Neuronal stem cell (in vitro differentiated cells): ENCODE data around the gene GALM.
"Not testable (repeated sequence)": the region's sequence is repeated elsewhere in the genome, so short reads cannot be mapped to it uniquely, and the experiment has no call there.

Source experiments
- DNase-seq: peaks from one replicate; pipeline ENCODE4 v3.0.0-alpha.2; 2013; ENCODE audit warnings: low spot score
- H2AFZ ChIP-seq: one replicate; pipeline ENCODE4 v1.6.1; 2013; ENCODE audit warnings: mild to moderate bottlenecking, low read length, inconsistent platforms
- H2AK5ac ChIP-seq: 2 replicates; pipeline ENCODE4 v1.6.1; 2013; ENCODE audit warnings: low read depth, mild to moderate bottlenecking, inconsistent platforms, low read length, moderate library complexity, mixed read lengths
- H2BK120ac ChIP-seq: 2 replicates; pipeline ENCODE4 v1.6.1; 2013; ENCODE audit warnings: low read depth, mild to moderate bottlenecking, inconsistent platforms, low read length, moderate library complexity, mixed read lengths
- H2BK12ac ChIP-seq: one replicate; pipeline ENCODE4 v1.6.1; 2013; ENCODE audit warnings: low read length, inconsistent platforms
- H2BK15ac ChIP-seq: 2 replicates; pipeline ENCODE4 v1.6.1; 2013; ENCODE audit warnings: mild to moderate bottlenecking, low read length, inconsistent platforms, mixed read lengths
- H2BK5ac ChIP-seq: one replicate; pipeline ENCODE4 v1.6.1; 2013; ENCODE audit warnings: inconsistent platforms, mild to moderate bottlenecking, low read length, moderate library complexity
- H3K14ac ChIP-seq: one replicate; pipeline ENCODE4 v1.6.1; 2013; ENCODE audit warnings: low read length, inconsistent platforms
- H3K18ac ChIP-seq: 2 replicates; pipeline ENCODE4 v1.6.1; 2013; ENCODE audit warnings: low read length, inconsistent platforms
- H3K23ac ChIP-seq: 2 replicates; pipeline ENCODE4 v1.6.1; 2013; ENCODE audit warnings: low read depth, mild to moderate bottlenecking, mixed read lengths, low read length, inconsistent platforms; ENCODE audit not compliant: poor library complexity
- H3K27ac ChIP-seq: replicated peaks from 3 replicates; pipeline ENCODE4 v1.5.1; 2013; ENCODE audit warnings: low read length, inconsistent platforms
- H3K27me3 ChIP-seq, 3 experiments: 2 replicates each; pipeline ENCODE4 v1.6.1; 2013; ENCODE audit warnings: low read length in 3 of 3, mild to moderate bottlenecking in 2 of 3, inconsistent platforms in 1 of 3, low read depth in 1 of 3, mixed read lengths in 1 of 3, moderate library complexity in 1 of 3; ENCODE audit not compliant: control insufficient read depth in 3 of 3, insufficient read depth in 3 of 3
- H3K36me3 ChIP-seq, 2 donors: replicated peaks in 1 of 2; 2 replicates each; pipeline ENCODE4 v1.6.1; 2013; ENCODE audit warnings: low read length in 2 of 2; ENCODE audit not compliant: control insufficient read depth in 2 of 2, insufficient read depth in 2 of 2
- H3K4ac ChIP-seq: 2 replicates; pipeline ENCODE4 v1.6.1; 2013; ENCODE audit warnings: inconsistent platforms, mild to moderate bottlenecking, low read length, moderate library complexity
- H3K4me1 ChIP-seq, 2 donors: 1 replicate in 1 of 2; 2 replicates in 1 of 2; pipeline ENCODE4 v1.6.1; 2013; ENCODE audit warnings: low read length in 2 of 2, low read depth in 1 of 2; ENCODE audit not compliant: control insufficient read depth in 2 of 2, insufficient read depth in 1 of 2
- H3K4me2 ChIP-seq: one replicate; pipeline ENCODE4 v1.6.1; 2013; ENCODE audit warnings: mild to moderate bottlenecking, low read length, inconsistent platforms; ENCODE audit not compliant: insufficient read depth, poor library complexity, severe bottlenecking
- H3K4me3 ChIP-seq, 2 donors: 2 replicates each; pipeline ENCODE4 v1.5.1; 2013; ENCODE audit warnings: low read length in 2 of 2, mild to moderate bottlenecking in 2 of 2, inconsistent platforms in 1 of 2, moderate library complexity in 1 of 2
- H3K79me1 ChIP-seq: one replicate; pipeline ENCODE4 v1.6.1; 2013; ENCODE audit warnings: low read depth, mild to moderate bottlenecking, inconsistent platforms, low read length, moderate library complexity
- H3K9ac ChIP-seq: one replicate; pipeline ENCODE4 v1.6.1; 2013; ENCODE audit warnings: mild to moderate bottlenecking, low read depth, low read length, inconsistent platforms; ENCODE audit not compliant: poor library complexity
- H3K9me3 ChIP-seq, 2 donors: replicated peaks in 1 of 2; 2 replicates each; pipeline versions ENCODE3 to v1.6.1; 2013; ENCODE audit warnings: low read length in 2 of 2, mild to moderate bottlenecking in 2 of 2, inconsistent platforms in 1 of 2, low read depth in 1 of 2, mixed read lengths in 1 of 2, moderate library complexity in 1 of 2; ENCODE audit not compliant: control insufficient read depth in 2 of 2, insufficient read depth in 1 of 2
- H4K8ac ChIP-seq: one replicate; pipeline ENCODE4 v1.6.1; 2013; ENCODE audit warnings: low read depth, mild to moderate bottlenecking, inconsistent platforms, low read length, moderate library complexity
- H4K91ac ChIP-seq: one replicate; pipeline ENCODE4 v1.6.1; 2013; ENCODE audit warnings: low read length, low read depth, mild to moderate bottlenecking, inconsistent platforms; ENCODE audit not compliant: poor library complexity
- WGBS, 2 donors: extraction: QIAGEN DNeasy Blood & Tissue Kit; methylation state at CpG; one replicate each; pipeline ENCODE4 v1.1.7; 2013; ENCODE audit warnings: missing lambda C conversion rate in 2 of 2, mixed read lengths in 1 of 2; ENCODE audit not compliant: insufficient read length in 2 of 2, insufficient replicate concordance in 1 of 2; ENCODE audit errors: extremely low coverage in 2 of 2; 5-methylcytosine and 5-hydroxymethylcytosine counted together

The GALM gene

DNA sequence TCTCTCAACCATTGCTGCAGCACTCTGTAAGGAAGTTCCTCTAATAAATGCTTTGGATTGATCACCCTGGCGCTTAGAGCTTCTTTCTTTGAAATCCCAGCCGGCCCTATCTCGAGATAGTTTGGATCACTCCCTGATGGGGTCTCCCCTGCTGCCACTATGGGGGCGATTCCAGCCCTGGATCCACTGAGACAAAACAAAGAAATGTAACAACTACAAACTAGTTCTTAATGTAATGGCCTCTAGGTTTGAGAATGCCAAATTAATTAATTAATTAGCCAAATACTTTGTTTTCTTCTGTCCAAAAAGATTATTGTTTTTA is 70.0 kb downstream of the GALM start:
- H3K9ac ChIP-seq: no peak overlapping the region
- H3K4me1 ChIP-seq: no peaks in the 10 kb centered on the region
- no peak overlapping the region for H3K27ac ChIP-seq
- no peaks in the 10 kb centered on the region for H3K79me1 ChIP-seq
- no peak overlapping the region for H3K23ac ChIP-seq
- no peak overlapping the region for H3K4me2 ChIP-seq
- H3K9me3 ChIP-seq: peaks cover 0 to 6% of the 10 kb centered on the region in 2 donors
- H4K8ac ChIP-seq: no peak overlapping the region
- no peak overlapping the region for H2AFZ ChIP-seq
- H3K4me3 ChIP-seq: no peak overlapping the region
- no peak overlapping the region for H3K4ac ChIP-seq
- H2BK12ac ChIP-seq: no peak overlapping the region
- no peaks in the 10 kb centered on the region for H3K27me3 ChIP-seq
- no peak overlapping the region for H2BK5ac ChIP-seq
- no peak overlapping the region for H3K14ac ChIP-seq
- no peak overlapping the region for H3K18ac ChIP-seq
- H2BK15ac ChIP-seq: no peak overlapping the region
- no peak overlapping the region for H4K91ac ChIP-seq
- no CpG with 5 or more reads among the region's 4 CpGs for WGBS, 2 donors
- H2BK120ac ChIP-seq: no peak overlapping the region
- no peak for DNase-seq
- peaks cover 9 to 71% of the 10 kb centered on the region in 2 donors for H3K36me3 ChIP-seq
- no peak overlapping the region for H2AK5ac ChIP-seq

DNA sequence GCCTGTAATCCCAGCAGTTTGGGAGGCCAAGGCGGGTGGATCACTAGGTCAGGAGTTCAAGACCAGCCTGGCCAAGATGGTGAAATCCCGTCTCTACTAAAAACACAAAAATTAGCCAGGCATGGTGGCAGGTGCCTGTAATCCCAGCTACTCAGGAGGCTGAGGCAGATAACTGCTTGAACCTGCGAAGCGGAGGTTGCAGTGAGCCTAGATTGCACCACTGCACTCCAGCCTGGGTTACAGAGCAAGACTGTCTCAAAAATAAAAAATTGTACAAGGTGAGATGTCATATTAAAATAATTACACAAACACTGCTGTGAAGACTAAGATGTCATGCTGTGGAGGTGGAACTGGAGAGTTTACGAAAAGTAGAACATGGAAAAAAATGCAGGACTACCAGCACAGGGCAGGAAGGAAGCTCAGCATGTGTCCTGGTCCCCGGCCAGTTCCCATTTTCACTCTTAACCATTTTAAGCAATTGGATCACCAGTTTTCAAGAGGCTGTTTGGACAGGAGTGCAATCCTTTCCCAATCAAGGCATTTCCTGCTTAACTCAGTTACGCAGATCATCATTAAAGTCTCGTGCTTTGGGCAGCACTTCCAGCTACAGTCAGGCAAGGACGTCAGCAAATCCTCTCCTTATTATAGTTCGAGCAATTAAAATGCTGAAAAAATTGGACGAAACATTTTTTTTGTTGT is 71.2 kb downstream of the GALM start:
- WGBS, 2 donors: no CpG with 5 or more reads among the region's 11 CpGs
- not testable (repeated sequence) for H2BK120ac ChIP-seq

GRCh38 chr2:38737925-38738324 is 72.0 kb downstream of the GALM start:
- peaks cover 15 to 76% of the 10 kb centered on the region in 2 donors for H3K36me3 ChIP-seq
- H2AFZ ChIP-seq: no peak overlapping the region
- H2BK5ac ChIP-seq: no peak overlapping the region
- no peak overlapping the region for H2BK12ac ChIP-seq
- no peak overlapping the region for H3K4ac ChIP-seq
- H2BK15ac ChIP-seq: no peak overlapping the region
- no peaks in the 10 kb centered on the region for H3K4me1 ChIP-seq
- H2AK5ac ChIP-seq: no peak overlapping the region
- no peak overlapping the region for H4K91ac ChIP-seq
- H3K79me1 ChIP-seq: no peaks in the 10 kb centered on the region
- no CpG with 5 or more reads among the region's 3 CpGs for WGBS, 2 donors
- H3K27me3 ChIP-seq: no peaks in the 10 kb centered on the region
- no peak overlapping the region for H2BK120ac ChIP-seq
- no peak overlapping the region for H3K9ac ChIP-seq
- H3K23ac ChIP-seq: no peak overlapping the region
- H3K27ac ChIP-seq: no peak overlapping the region
- H3K9me3 ChIP-seq: peaks cover 0 to 6% of the 10 kb centered on the region in 2 donors
- no peak overlapping the region for H3K14ac ChIP-seq
- no peak overlapping the region for H3K4me2 ChIP-seq
- DNase-seq: no peak
- no peak overlapping the region for H3K18ac ChIP-seq
- H3K4me3 ChIP-seq: no peak overlapping the region
- no peak overlapping the region for H4K8ac ChIP-seq

More for the DNA sequence above, 71.2 kb downstream of the GALM start:
- not testable (repeated sequence) for H3K23ac ChIP-seq, H3K27ac ChIP-seq, H3K4ac ChIP-seq, H2AK5ac ChIP-seq, H2BK5ac ChIP-seq, H3K79me1 ChIP-seq, H2AFZ ChIP-seq, H4K8ac ChIP-seq, H3K27me3 ChIP-seq, H3K9ac ChIP-seq, H2BK12ac ChIP-seq, H3K4me1 ChIP-seq, H2BK15ac ChIP-seq, DNase-seq, H3K9me3 ChIP-seq, H3K4me3 ChIP-seq, H3K14ac ChIP-seq, H3K18ac ChIP-seq, H4K91ac ChIP-seq, H3K4me2 ChIP-seq
- H3K36me3 ChIP-seq: peaks cover 13 to 73% of the 10 kb centered on the region in 2 donors

DNA sequence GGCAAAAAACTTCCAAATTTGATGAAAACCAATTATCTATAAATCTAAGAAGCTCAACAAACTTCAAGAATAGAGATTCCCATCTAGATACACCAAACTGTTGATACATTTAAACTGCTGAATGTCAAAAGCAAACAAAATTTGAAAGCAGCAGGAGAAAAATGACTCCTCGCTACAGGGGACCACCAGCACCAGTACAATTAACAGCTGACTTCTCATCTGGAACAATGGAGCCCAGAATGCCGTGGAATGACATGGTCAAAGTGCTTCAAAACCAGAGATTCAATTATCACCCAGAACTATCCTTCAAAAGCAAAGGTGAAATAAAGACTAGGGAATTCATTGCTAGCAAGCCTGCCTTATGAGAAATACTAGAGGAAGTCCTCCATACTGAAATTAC is 73.6 kb downstream of the GALM start:
- H2BK15ac ChIP-seq: no peak overlapping the region
- no peak overlapping the region for H3K18ac ChIP-seq
- no CpG with 5 or more reads among the region's 2 CpGs for WGBS, 2 donors
- H3K9ac ChIP-seq: no peak overlapping the region
- H3K4me2 ChIP-seq: no peak overlapping the region
- no peak overlapping the region for H4K8ac ChIP-seq
- H2AFZ ChIP-seq: no peak overlapping the region
- no peak overlapping the region for H2BK120ac ChIP-seq
- no peak overlapping the region for H3K23ac ChIP-seq
- no peaks in the 10 kb centered on the region for H3K27me3 ChIP-seq
- no peak overlapping the region for H3K14ac ChIP-seq
- no peak overlapping the region for H2BK12ac ChIP-seq
- no peak overlapping the region for H2AK5ac ChIP-seq
- H2BK5ac ChIP-seq: no peak overlapping the region
- H3K36me3 ChIP-seq: peaks cover 20 to 80% of the 10 kb centered on the region in 2 donors
- H4K91ac ChIP-seq: no peak overlapping the region
- H3K27ac ChIP-seq: no peak overlapping the region
- DNase-seq: no peak
- no peak overlapping the region for H3K4ac ChIP-seq
- H3K79me1 ChIP-seq: no peaks in the 10 kb centered on the region
- H3K9me3 ChIP-seq: peaks cover 0 to 6% of the 10 kb centered on the region in 2 donors
- no peaks in the 10 kb centered on the region for H3K4me1 ChIP-seq
- no peak overlapping the region for H3K4me3 ChIP-seq
